HCT116 (cell line): ENCODE results near the gene SMOC1. TPM values are rescaled to one million over a fixed set of nuclear protein-coding genes. Genes with fewer than 3 reads are reported as not detected.

Experiments
- ATAC-seq: fragments of 200-7000 bp; cut with Tn5 transposase; 2 replicates; pipeline ENCODE4 v1.9.1; 2020; ENCODE audit warnings: mild to moderate bottlenecking, moderate library complexity
- BruUV-seq: library from RNA; stranded (reverse); fragments of 400-500 nt; replicated peaks from 2 replicates; lab custom pipeline; 2021; lab: Mats Ljungman, UMichigan
- CTCF ChIA-PET: fragments of 300-600 bp; sonication (Branson Sonifier 250); formaldehyde crosslinking; loops from one replicate; lab custom pipeline; 2021; ENCODE audit warnings: antibody characterized with exemption; lab: Charles Lee
- POLR2A ChIA-PET: fragments of 300-600, 350-600 bp; sonication (Branson Sonifier 250); formaldehyde crosslinking; loops from one replicate; lab custom pipeline; 2021; ENCODE audit warnings: antibody characterized with exemption; lab: Charles Lee
- RAD21 ChIA-PET, 2 experiments: fragments of 300-600 bp; sonication (Branson Sonifier 250); formaldehyde crosslinking; loops; one replicate each; lab custom pipeline; 2023; ENCODE audit warnings: low total read pairs in 2 of 2; ENCODE audit not compliant: uncharacterized antibody in 2 of 2, unreplicated experiment in 2 of 2, low non-redundant PET in 1 of 2; lab: Charles Lee
- DNase-seq: peaks from one replicate; pipeline ENCODE4 v3.0.0-alpha.2; 2010; ENCODE audit warnings: low read depth, low spot score
- H2AFZ ChIP-seq: fragments of 200-600 bp; shearing (Covaris generic), sonication (generic); 2 replicates; pipeline ENCODE4 v1.6.1; 2017; ENCODE audit warnings: low read depth, mixed run types, mixed read lengths, antibody characterized with exemption, low read length; ENCODE audit not compliant: poor library complexity, severe bottlenecking
- H3K27ac ChIP-seq: 2 replicates; pipeline ENCODE4 v1.5.1; 2012; ENCODE audit warnings: low read depth, low read length
- H3K27me3 ChIP-seq: fragments of 200-600 bp; sonication (generic); 2 replicates; pipeline ENCODE4 v1.6.1; 2016; ENCODE audit warnings: mixed run types, low read length, mixed read lengths; ENCODE audit not compliant: insufficient read depth
- H3K36me3 ChIP-seq, 2 experiments: fragments of 200-500 bp in 1 of 2; fragments of 200-600 bp in 1 of 2; sonication (Bioruptor generic) in 1 of 2; sonication (generic) in 1 of 2; 2 replicates each; pipeline versions ENCODE4 v1.5.1 to v1.6.1; 2014 to 2016; ENCODE audit warnings: low read length in 2 of 2, inconsistent platforms in 1 of 2, mixed read lengths in 1 of 2, mixed run types in 1 of 2; ENCODE audit not compliant: insufficient read depth in 2 of 2, control insufficient read depth in 1 of 2
- H3K4me1 ChIP-seq, 2 experiments: fragments of 200-600 bp in 1 of 2; sonication (generic) in 1 of 2; 2 replicates each; pipeline versions ENCODE4 v1.5.1 to v1.6.1; 2012 to 2017; ENCODE audit warnings: low read length in 2 of 2, inconsistent platforms in 1 of 2, mild to moderate bottlenecking in 1 of 2, mixed read lengths in 1 of 2, mixed run types in 1 of 2, moderate library complexity in 1 of 2; ENCODE audit not compliant: insufficient read depth in 2 of 2, control insufficient read depth in 1 of 2
- H3K4me2 ChIP-seq: fragments of 200-600 bp; sonication (generic); 2 replicates; pipeline ENCODE4 v1.6.1; 2017; ENCODE audit warnings: mixed run types, low read length, mixed read lengths
- H3K4me3 ChIP-seq, 2 experiments: fragments of 200-600 bp in 1 of 2; sonication (generic) in 1 of 2; replicated peaks in 1 of 2; 2 replicates each; pipeline ENCODE4 v1.5.1; 2011 to 2016; ENCODE audit warnings: low read length in 2 of 2, control low read depth in 1 of 2, low read depth in 1 of 2, mild to moderate bottlenecking in 1 of 2, mixed read lengths in 1 of 2, mixed run types in 1 of 2
- H3K79me2 ChIP-seq: fragments of 200-600 bp; sonication (generic); 2 replicates; pipeline ENCODE4 v1.6.1; 2017; ENCODE audit warnings: mild to moderate bottlenecking, mixed run types, low read length, moderate library complexity, mixed read lengths; ENCODE audit not compliant: insufficient read depth
- H3K9ac ChIP-seq: fragments of 200-600 bp; sonication (generic); 2 replicates; pipeline ENCODE4 v1.6.1; 2016; ENCODE audit warnings: low read length, mixed read lengths
- H3K9me2 ChIP-seq: fragments of 200-600 bp; sonication (generic), shearing (Covaris generic); 2 replicates; pipeline ENCODE4 v1.6.1; 2017; ENCODE audit warnings: mixed run types, mild to moderate bottlenecking, moderate library complexity; ENCODE audit not compliant: insufficient read depth
- H3K9me3 ChIP-seq, 2 experiments: fragments of 200-500 bp in 1 of 2; fragments of 200-600 bp in 1 of 2; sonication (Bioruptor generic) in 1 of 2; sonication (generic) in 1 of 2; 2 replicates each; pipeline ENCODE4 v1.6.1; 2014 to 2017; ENCODE audit warnings: low read length in 2 of 2, mixed read lengths in 2 of 2, inconsistent platforms in 1 of 2, low read depth in 1 of 2, mild to moderate bottlenecking in 1 of 2, mixed run types in 1 of 2, moderate library complexity in 1 of 2; ENCODE audit not compliant: control insufficient read depth in 1 of 2, insufficient read depth in 1 of 2
- H4K20me1 ChIP-seq: fragments of 200-600 bp; sonication (generic), shearing (Covaris generic); 2 replicates; pipeline ENCODE4 v1.6.1; 2017; ENCODE audit warnings: mixed run types, mild to moderate bottlenecking, moderate library complexity; ENCODE audit not compliant: insufficient read depth
- CBX3 ChIP-seq: IDR thresholded peaks from 2 replicates; pipeline ENCODE4 v1.6.1; 2012; ENCODE audit warnings: low read depth
- EGR1 ChIP-seq: IDR thresholded peaks from 2 replicates; pipeline ENCODE4 v1.6.1; 2012; ENCODE audit warnings: low read depth
- EZH2 ChIP-seq: fragments of 200-600 bp; sonication (generic); IDR thresholded peaks from 2 replicates; pipeline ENCODE4 v1.6.1; 2017; ENCODE audit warnings: antibody characterized with exemption, mixed run types
- JUND ChIP-seq: IDR thresholded peaks from 2 replicates; pipeline ENCODE4 v1.6.1; 2012
- SIN3A ChIP-seq: IDR thresholded peaks from 2 replicates; pipeline ENCODE4 v1.6.1; 2012; ENCODE audit warnings: low read depth
- SRF ChIP-seq: IDR thresholded peaks from 2 replicates; pipeline ENCODE4 v1.6.1; 2012; ENCODE audit warnings: low read depth
- intact Hi-C: fragments of 100-400 bp; cut with micrococcal nuclease; formaldehyde crosslinking; loops from 2 replicates; pipeline ENCODE4 v1.10.0; 2022
- total RNA-seq: library from RNA; stranded (reverse); gene quantifications from one replicate; pipeline ENCODE4 v1.2.1, GENCODE V29; 2021; ENCODE audit not compliant: unreplicated experiment
- TF ChIP-seq, protein P1 (sequence below): IDR thresholded peaks from 2 replicates; pipeline ENCODE4 v1.6.1; 2012; ENCODE audit warnings: low read depth
- TF ChIP-seq, protein P2 (sequence below): IDR thresholded peaks from 2 replicates; pipeline ENCODE4 v1.6.1; 2012

SMOC1 gene
- total RNA-seq, 1 experiment from 2014 or later = not detected

DNA sequence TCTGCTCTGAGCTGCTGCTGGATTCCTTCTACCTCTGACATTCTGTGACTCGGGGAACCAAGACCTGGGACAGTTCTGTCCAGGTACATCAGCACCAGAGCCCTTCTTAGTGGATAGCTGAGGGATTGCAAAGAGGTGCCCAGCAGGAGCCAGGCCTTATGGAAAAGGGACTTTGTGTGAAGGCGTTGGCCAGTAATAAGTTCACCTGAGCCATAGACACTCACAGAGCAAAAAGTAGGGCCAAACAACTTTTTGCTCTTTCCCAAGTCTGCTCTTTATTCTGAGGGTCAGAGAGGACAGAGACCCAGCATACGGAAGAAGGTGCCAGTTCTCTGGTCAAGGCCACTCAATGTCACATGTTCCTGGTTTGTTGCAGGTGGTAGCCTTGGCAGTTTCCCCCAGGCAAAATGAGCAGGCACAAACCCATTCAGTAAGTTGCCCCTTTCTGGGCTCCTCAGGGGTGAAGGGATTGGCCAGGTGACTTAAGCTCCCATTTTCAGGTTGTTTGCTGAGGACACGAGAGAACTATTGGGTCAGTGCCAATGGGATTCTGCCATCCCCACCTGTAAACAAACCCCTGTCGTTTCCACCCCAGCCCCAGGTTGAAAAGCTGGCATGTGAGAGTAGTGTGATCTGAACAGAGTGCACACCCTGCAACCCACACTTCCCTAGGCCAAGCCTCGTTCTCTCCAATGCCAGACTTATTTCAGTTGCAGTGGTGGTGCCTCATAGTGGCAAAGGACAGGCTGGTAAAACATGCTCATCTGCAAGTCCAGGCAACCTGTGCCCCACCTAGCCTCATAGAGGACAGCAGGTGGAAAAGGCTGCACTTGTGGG is 150.3 kb downstream of the SMOC1 start:
- Histone ChIP-seq H2AFZ (no peak overlapping the region), H3K79me2 (no peaks in the 10 kb centered on the region), H3K4me1 (peaks cover 7 to 8% of the 10 kb centered on the region in 2 experiments; a peak in 3 of 4 replicates), H3K36me3 (no peaks in the 10 kb centered on the region), H4K20me1 (no peaks in the 10 kb centered on the region), H3K9ac (no peak overlapping the region), H3K4me2 (no peak overlapping the region), H3K27ac (no peak overlapping the region), H3K4me3 (no peak overlapping the region), H3K9me2 (no peaks in the 10 kb centered on the region), H3K9me3 (no peaks in the 10 kb centered on the region), H3K27me3 (peaks cover 3% of the 10 kb centered on the region; the same call in 1 of the 2 replicates)
- CTCF ChIA-PET = interaction anchor here (2.3 to 2.4 kb wide), 3 partner anchors 44 to 299 kb away, joined by 16 to 63 read pairs (median 18); no protein-coding TSS in a partner anchor
- ATAC-seq (no peak), DNase-seq (no peak)
- no peak for TF ChIP-seq CBX3
- BruUV-seq = no TSS peak
- RAD21 ChIA-PET = interaction anchor here in 1 of 2 experiments (0.5 kb wide), 1 partner anchor 79 kb away, joined by 3 read pairs; no protein-coding TSS in a partner anchor
- POLR2A ChIA-PET = no interaction called here
- intact Hi-C loops = loop anchor here (5.0 kb wide), 1 partner anchor 442 kb away; no protein-coding TSS in a partner anchor

DNA sequence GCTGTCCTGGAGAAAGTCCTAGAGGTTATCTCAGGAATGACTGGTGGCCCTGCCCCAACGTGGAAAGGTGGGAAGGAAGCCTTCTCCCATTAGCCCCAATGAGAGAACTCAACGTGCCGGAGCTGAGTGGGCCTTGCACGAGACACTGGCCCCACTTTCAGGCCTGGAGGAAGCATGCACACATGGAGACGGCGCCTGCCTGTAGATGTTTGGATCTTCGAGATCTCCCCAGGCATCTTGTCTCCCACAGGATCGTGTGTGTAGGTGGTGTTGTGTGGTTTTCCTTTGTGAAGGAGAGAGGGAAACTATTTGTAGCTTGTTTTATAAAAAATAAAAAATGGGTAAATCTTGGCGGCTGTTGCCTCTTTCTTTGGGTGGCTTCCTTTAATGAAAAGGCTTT is 152.8 kb downstream of the SMOC1 start:
- no peaks in the 10 kb centered on the region for H3K36me3 ChIP-seq
- H3K4me3 ChIP-seq = no peak overlapping the region
- TF ChIP-seq SIN3A (no peak), SRF (no peak), EGR1 (no peak), JUND (no peak), EZH2 (no peak)
- TF ChIP-seq, protein P1, sequence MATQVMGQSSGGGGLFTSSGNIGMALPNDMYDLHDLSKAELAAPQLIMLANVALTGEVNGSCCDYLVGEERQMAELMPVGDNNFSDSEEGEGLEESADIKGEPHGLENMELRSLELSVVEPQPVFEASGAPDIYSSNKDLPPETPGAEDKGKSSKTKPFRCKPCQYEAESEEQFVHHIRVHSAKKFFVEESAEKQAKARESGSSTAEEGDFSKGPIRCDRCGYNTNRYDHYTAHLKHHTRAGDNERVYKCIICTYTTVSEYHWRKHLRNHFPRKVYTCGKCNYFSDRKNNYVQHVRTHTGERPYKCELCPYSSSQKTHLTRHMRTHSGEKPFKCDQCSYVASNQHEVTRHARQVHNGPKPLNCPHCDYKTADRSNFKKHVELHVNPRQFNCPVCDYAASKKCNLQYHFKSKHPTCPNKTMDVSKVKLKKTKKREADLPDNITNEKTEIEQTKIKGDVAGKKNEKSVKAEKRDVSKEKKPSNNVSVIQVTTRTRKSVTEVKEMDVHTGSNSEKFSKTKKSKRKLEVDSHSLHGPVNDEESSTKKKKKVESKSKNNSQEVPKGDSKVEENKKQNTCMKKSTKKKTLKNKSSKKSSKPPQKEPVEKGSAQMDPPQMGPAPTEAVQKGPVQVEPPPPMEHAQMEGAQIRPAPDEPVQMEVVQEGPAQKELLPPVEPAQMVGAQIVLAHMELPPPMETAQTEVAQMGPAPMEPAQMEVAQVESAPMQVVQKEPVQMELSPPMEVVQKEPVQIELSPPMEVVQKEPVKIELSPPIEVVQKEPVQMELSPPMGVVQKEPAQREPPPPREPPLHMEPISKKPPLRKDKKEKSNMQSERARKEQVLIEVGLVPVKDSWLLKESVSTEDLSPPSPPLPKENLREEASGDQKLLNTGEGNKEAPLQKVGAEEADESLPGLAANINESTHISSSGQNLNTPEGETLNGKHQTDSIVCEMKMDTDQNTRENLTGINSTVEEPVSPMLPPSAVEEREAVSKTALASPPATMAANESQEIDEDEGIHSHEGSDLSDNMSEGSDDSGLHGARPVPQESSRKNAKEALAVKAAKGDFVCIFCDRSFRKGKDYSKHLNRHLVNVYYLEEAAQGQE = no peak
- TF ChIP-seq, protein P2, sequence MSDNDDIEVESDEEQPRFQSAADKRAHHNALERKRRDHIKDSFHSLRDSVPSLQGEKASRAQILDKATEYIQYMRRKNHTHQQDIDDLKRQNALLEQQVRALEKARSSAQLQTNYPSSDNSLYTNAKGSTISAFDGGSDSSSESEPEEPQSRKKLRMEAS = no peak
- H3K79me2 ChIP-seq = no peaks in the 10 kb centered on the region
- POLR2A ChIA-PET = no interaction called here
- H3K4me1 ChIP-seq = peaks cover 7 to 8% of the 10 kb centered on the region in 2 experiments; a peak in 3 of 4 replicates
- H3K9me3 ChIP-seq = no peaks in the 10 kb centered on the region
- CTCF ChIA-PET = interaction anchor here (1.2 kb wide), 1 partner anchor 213 kb away, joined by 4 read pairs; no protein-coding TSS in a partner anchor
- BruUV-seq = no TSS peak
- H4K20me1 ChIP-seq = no peaks in the 10 kb centered on the region
- H3K27me3 ChIP-seq = peaks cover 3% of the 10 kb centered on the region; the same call in 1 of the 2 replicates
- no peak overlapping the region for H3K27ac ChIP-seq
- no peak overlapping the region for H3K9ac ChIP-seq
- H3K9me2 ChIP-seq = no peaks in the 10 kb centered on the region
- H2AFZ ChIP-seq = no peak overlapping the region
- no peak for ATAC-seq
- no peak for DNase-seq
- peak overlapping the region; percentile 44; the same call in 1 of the 2 replicates for H3K4me2 ChIP-seq
- RAD21 ChIA-PET = no interaction called here
- intact Hi-C loops = no loop called here
